GM12878 (cell line): ENCODE data around the gene PROSER3. TPM values are rescaled to one million over a fixed set of nuclear protein-coding genes. Genes with fewer than 3 reads are reported as not detected.

ENCODE experiments used
- ATAC-seq: fragments of 200-7000 bp; cut with Tn5 transposase; 3 replicates; pipeline ENCODE4 v1.9.1; 2020; ENCODE audit warnings: mild to moderate bottlenecking, moderate library complexity
- BruUV-seq: library from RNA; stranded (reverse); fragments of 400-500 nt; replicated peaks from 2 replicates; lab custom pipeline; 2021; lab: Mats Ljungman, UMichigan
- CTCF ChIA-PET: fragments of 300-600 bp; sonication (Branson Sonifier 250); formaldehyde crosslinking; extraction: SDS; loops from one replicate; lab custom pipeline; 2021; ENCODE audit warnings: inconsistent platforms; lab: Yijun Ruan, JAX
- POLR2A ChIA-PET: fragments of 350-600 bp; formaldehyde crosslinking; extraction: SDS; loops from one replicate; lab custom pipeline; 2021; ENCODE audit warnings: inconsistent platforms; lab: Charles Lee
- RAD21 ChIA-PET: fragments of 300-600 bp; sonication (Branson Sonifier 250); formaldehyde crosslinking; loops from one replicate; lab custom pipeline; 2023; ENCODE audit warnings: antibody characterized with exemption; ENCODE audit not compliant: unreplicated experiment; lab: Charles Lee
- SMC1A ChIA-PET: fragments of 300-600 bp; sonication (Branson Sonifier 250); formaldehyde crosslinking; loops from one replicate; lab custom pipeline; 2023; ENCODE audit not compliant: unreplicated experiment, uncharacterized antibody; lab: Charles Lee
- DNase-seq: peaks from one replicate; pipeline ENCODE4 v3.0.0-alpha.2; 2011; ENCODE audit warnings: low read depth, low spot score
- FAIRE-seq: peaks from 3 replicates; lab custom pipeline; 2011; peaks lifted over from hg19 to GRCh38; lab: Jason Lieb, UNC
- H2AFZ ChIP-seq: 2 replicates; pipeline ENCODE4 v1.6.0; 2011; ENCODE audit warnings: low read depth, low read length, control low read depth; ENCODE audit not compliant: control insufficient read depth
- H3K27ac ChIP-seq: 2 replicates; pipeline ENCODE4 v1.5.1; 2011; ENCODE audit warnings: control low read depth; ENCODE audit not compliant: control insufficient read depth, insufficient read depth
- H3K27me3 ChIP-seq, 2 experiments: replicated peaks in 1 of 2; 2 replicates each; pipeline versions ENCODE4 v1.6.0 to v1.6.1; 2011; ENCODE audit warnings: low read length in 1 of 2; ENCODE audit not compliant: control insufficient read depth in 2 of 2, insufficient read depth in 2 of 2
- H3K36me3 ChIP-seq, 2 experiments: 2 replicates each; pipeline ENCODE4 v1.5.1; 2011; ENCODE audit warnings: low read length in 1 of 2; ENCODE audit not compliant: control insufficient read depth in 2 of 2, insufficient read depth in 2 of 2
- H3K4me1 ChIP-seq: 2 replicates; pipeline ENCODE4 v1.6.1; 2011; ENCODE audit warnings: mild to moderate bottlenecking, low read length, moderate library complexity, mixed read lengths; ENCODE audit not compliant: control insufficient read depth, insufficient read depth
- H3K4me2 ChIP-seq: 2 replicates; pipeline ENCODE4 v1.6.0; 2011; ENCODE audit warnings: control low read depth; ENCODE audit not compliant: control insufficient read depth, insufficient read depth
- H3K4me3 ChIP-seq: fragments of 200-600 bp; sonication (generic); 2 replicates; pipeline ENCODE4 v1.5.1; 2016
- H3K79me2 ChIP-seq: 2 replicates; pipeline ENCODE4 v1.6.0; 2011; ENCODE audit warnings: low read length; ENCODE audit not compliant: control insufficient read depth, insufficient read depth
- H3K9ac ChIP-seq: 2 replicates; pipeline ENCODE4 v1.8.0; 2011; ENCODE audit warnings: low read length, control low read depth, mixed read lengths; ENCODE audit not compliant: control insufficient read depth, insufficient read depth
- H3K9me3 ChIP-seq: replicated peaks from 3 replicates; pipeline ENCODE4 v1.5.1; 2011; ENCODE audit warnings: mild to moderate bottlenecking, low read length; ENCODE audit not compliant: control insufficient read depth, insufficient read depth
- H4K20me1 ChIP-seq: 2 replicates; pipeline ENCODE4 v1.6.0; 2011; ENCODE audit not compliant: control insufficient read depth, insufficient read depth
- BRCA1 ChIP-seq: IDR thresholded peaks from 2 replicates; pipeline ENCODE4 v1.6.1; 2011; ENCODE audit warnings: low read depth, low read length, improper control_type of control experiment
- CEBPB ChIP-seq, 2 experiments: fragments of 150-350 bp in 1 of 2; IDR thresholded peaks; 2 replicates each; pipeline ENCODE4 v1.6.1; 2012 to 2014; ENCODE audit warnings: low read depth in 2 of 2, low read length in 2 of 2, borderline replicate concordance in 1 of 2, inconsistent platforms in 1 of 2
- EGR1 ChIP-seq, 2 experiments: IDR thresholded peaks; 1 replicate in 1 of 2; 2 replicates in 1 of 2; pipeline ENCODE4 v1.6.1; 2011 to 2012; ENCODE audit warnings: low read depth in 2 of 2, low read length in 2 of 2, borderline replicate concordance in 1 of 2, mild to moderate bottlenecking in 1 of 2, moderate library complexity in 1 of 2
- IKZF1 ChIP-seq: fragments of 450-650 bp; conservative IDR thresholded peaks from 2 replicates; pipeline ENCODE4 v1.6.1; 2017; ENCODE audit warnings: antibody characterized with exemption, mild to moderate bottlenecking
- POU2F2 ChIP-seq: IDR thresholded peaks from 3 replicates; pipeline ENCODE4 v1.6.1; 2011; ENCODE audit warnings: low read depth, mild to moderate bottlenecking, low read length, borderline replicate concordance
- RB1 ChIP-seq: fragments of 450-650 bp; formaldehyde crosslinking; IDR thresholded peaks from 2 replicates; pipeline ENCODE4 v1.6.1; 2017; ENCODE audit warnings: mild to moderate bottlenecking, borderline replicate concordance
- RELA ChIP-seq: fragments of 450-650 bp; IDR thresholded peaks from 2 replicates; pipeline ENCODE4 v1.8.0; 2014; ENCODE audit warnings: borderline replicate concordance; ENCODE audit not compliant: partially characterized antibody
- SKIL ChIP-seq: fragments of 450-650 bp; IDR thresholded peaks from 2 replicates; pipeline ENCODE4 v1.6.1; 2017; ENCODE audit warnings: mild to moderate bottlenecking, low read depth, inconsistent platforms; ENCODE audit not compliant: poor library complexity, severe bottlenecking
- SMAD1 ChIP-seq: fragments of 450-650 bp; IDR thresholded peaks from 2 replicates; pipeline ENCODE4 v1.6.1; 2018; ENCODE audit warnings: mild to moderate bottlenecking, low read depth; ENCODE audit not compliant: partially characterized antibody
- SREBF2 ChIP-seq: IDR thresholded peaks from 2 replicates; pipeline ENCODE4 v1.6.1; 2012; ENCODE audit warnings: mild to moderate bottlenecking, low read length
- TCF7 ChIP-seq: IDR thresholded peaks from 2 replicates; pipeline ENCODE4 v1.6.1; 2014; ENCODE audit warnings: antibody characterized with exemption, borderline replicate concordance
- WRNIP1 ChIP-seq: IDR thresholded peaks from 2 replicates; pipeline ENCODE4 v1.6.1; 2011; ENCODE audit warnings: low read depth, low read length, improper control_type of control experiment, borderline replicate concordance
- ZNF274 ChIP-seq: IDR thresholded peaks from one replicate; pipeline ENCODE4 v1.8.0; 2011; ENCODE audit not compliant: insufficient read length, insufficient read depth
- WGBS: methylation state at CpG from one replicate; pipeline ENCODE4 v1.1.6; 2016; ENCODE audit warnings: low lambda C conversion rate; ENCODE audit not compliant: insufficient replicate concordance, insufficient coverage; ENCODE audit errors: missing lambda C conversion rate; 5-methylcytosine and 5-hydroxymethylcytosine counted together
- in situ Hi-C: fragments of 300-500 bp; cut with MboI; formaldehyde crosslinking; loops from 9 replicates; pipeline ENCODE4 v1.14.3; 2018; ENCODE audit warnings: mixed read lengths
- intact Hi-C: fragments of 100-400 bp; cut with micrococcal nuclease; formaldehyde crosslinking; loops from one replicate; pipeline ENCODE4 v1.14.2; 2022; ENCODE audit not compliant: unreplicated experiment
- polyA plus RNA-seq, 11 experiments: library from polyadenylated mRNA; depleted of rRNA in 4 of 11; unstranded in 6 of 11; stranded (reverse) in 5 of 11; fragments of >200 nt; fragmentation: Nextera tagmentation in 4 of 11; fragmentation: Illumina TruSeq in 1 of 11; extraction: Ambion mirVana in 4 of 11; extraction: Trizol in 1 of 11; gene quantifications; 1 replicate in 1 of 11; 2 replicates in 10 of 11; pipeline versions ENCODE4 v1.2.1 to v1.2.3, GENCODE V29; 2011 to 2016; ENCODE audit warnings: inconsistent platforms in 2 of 11, missing spikeins in 2 of 11, low read depth in 1 of 11
- total RNA-seq, 4 experiments: library from RNA; depleted of rRNA in 3 of 4; stranded (reverse); fragments of >200 nt in 3 of 4; fragmentation: Illumina TruSeq in 1 of 4; extraction: Trizol in 1 of 4; gene quantifications; 2 replicates each; pipeline versions ENCODE4 v1.2.1 to v1.2.3, GENCODE V29; 2013 to 2021
- TF ChIP-seq, protein P1 (sequence below): IDR thresholded peaks from 2 replicates; pipeline ENCODE4 v1.6.1; 2012; ENCODE audit warnings: low read depth, low read length, improper control_type of control experiment

Gene PROSER3
- total and polyA plus RNA-seq, 10 of the 15 experiments (the other 5 are each of a cell fraction or from before 2014, with no cell fraction given), result 0.85 to 25.1 (median 9.6) TPM

DNA sequence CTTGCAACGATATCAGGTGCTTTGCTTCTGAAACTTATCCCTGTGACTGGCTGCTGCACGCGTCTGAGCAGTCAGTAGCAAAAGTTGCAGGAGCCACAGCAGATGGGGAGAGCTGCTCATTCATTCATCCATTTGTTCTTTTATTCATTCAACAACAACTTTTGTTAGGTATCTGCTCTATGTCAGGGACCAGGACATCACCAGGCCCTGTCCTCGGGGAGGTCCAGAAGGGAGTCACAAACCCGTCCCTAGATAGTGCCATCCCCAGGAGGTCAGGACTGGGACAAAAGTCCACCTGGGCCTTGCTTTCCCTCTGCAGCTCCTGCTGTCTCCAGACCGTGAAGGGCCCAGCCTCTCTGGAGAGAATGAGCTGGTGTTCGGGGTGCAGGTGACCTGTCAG is 20.0 kb downstream of the PROSER3 start:
- Histone ChIP-seq H3K36me3 (no peaks in the 10 kb centered on the region; a peak in 1 of 4 replicates), H3K9me3 (no peaks in the 10 kb centered on the region), H3K9ac (no peak overlapping the region), H3K4me2 (no peak overlapping the region), H3K4me3 (no peak overlapping the region), H4K20me1 (no peaks in the 10 kb centered on the region), H2AFZ (no peak overlapping the region), H3K27ac (no peak overlapping the region), H3K27me3 (no peaks in the 10 kb centered on the region), H3K4me1 (no peaks in the 10 kb centered on the region), H3K79me2 (no peaks in the 10 kb centered on the region)
- no peak for FAIRE-seq
- SMC1A ChIA-PET, result no interaction called here
- intact Hi-C loops (no loop called here), in situ Hi-C loops (no loop called here)
- no peak for ATAC-seq
- POLR2A ChIA-PET, result no interaction called here
- RAD21 ChIA-PET, result interaction anchor here (1.3 kb wide), 1 partner anchor 30 kb away, joined by 3 read pairs; the partner anchor contains the start of gene LIN37
- no peak for DNase-seq
- WGBS, result 67% methylated on average over 7 of the region's 7 CpGs
- no TSS peak for BruUV-seq
- CTCF ChIA-PET, result no interaction called here
- no peak for TF ChIP-seq TCF7
- TF ChIP-seq, protein P1, sequence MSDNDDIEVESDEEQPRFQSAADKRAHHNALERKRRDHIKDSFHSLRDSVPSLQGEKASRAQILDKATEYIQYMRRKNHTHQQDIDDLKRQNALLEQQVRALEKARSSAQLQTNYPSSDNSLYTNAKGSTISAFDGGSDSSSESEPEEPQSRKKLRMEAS, result no peak
- no peak for TF ChIP-seq RB1
- no peak for TF ChIP-seq POU2F2

DNA sequence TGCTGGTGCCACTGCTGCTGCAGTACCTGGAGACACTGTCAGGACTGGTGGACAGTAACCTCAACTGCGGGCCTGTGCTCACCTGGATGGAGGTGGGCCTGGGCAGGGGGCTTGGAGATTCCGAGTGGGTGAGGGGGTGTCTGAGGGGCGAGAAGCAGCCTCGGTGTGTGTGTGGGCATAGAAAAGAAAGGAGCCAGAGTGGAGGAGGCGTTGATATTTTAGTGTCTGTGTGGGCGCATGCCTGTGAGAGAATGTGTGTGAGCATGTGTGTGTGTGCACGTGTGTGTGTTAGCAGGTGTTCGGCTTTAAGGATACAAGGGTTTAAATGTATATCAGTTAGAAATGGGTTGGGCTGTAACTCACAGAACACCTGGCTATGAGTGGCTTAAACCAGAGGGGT is 21.1 kb downstream of the PROSER3 start:
- in situ Hi-C loops, result no loop called here
- no peak overlapping the region for H3K9ac ChIP-seq
- no peaks in the 10 kb centered on the region for H3K79me2 ChIP-seq
- no peak overlapping the region for H3K27ac ChIP-seq
- TF ChIP-seq SREBF2, result no peak
- TF ChIP-seq BRCA1, result no peak
- TF ChIP-seq EGR1 (IDR thresholded peaks at IDR 0.05; ENCODE audit: borderline replicate concordance in 1 of 2, low read depth in 2 of 2, low read length in 2 of 2), result no peak
- TF ChIP-seq IKZF1, result no peak
- no peak for TF ChIP-seq SKIL
- no peak for TF ChIP-seq CEBPB (IDR thresholded peaks at IDR 0.05; ENCODE audit: borderline replicate concordance in 1 of 2, low read depth in 2 of 2, low read length in 2 of 2)
- no peak for TF ChIP-seq ZNF274
- no peak for TF ChIP-seq SMAD1
- no peak for TF ChIP-seq RB1
- no peak for TF ChIP-seq WRNIP1
- TF ChIP-seq RELA, result no peak
- H3K9me3 ChIP-seq, result no peaks in the 10 kb centered on the region
- ATAC-seq (no peak), FAIRE-seq (no peak), DNase-seq (no peak)
- ChIA-PET CTCF (interaction anchor here (1.2 kb wide), 1 partner anchor 85 kb away, joined by 3 read pairs; no protein-coding TSS in a partner anchor), RAD21 (no interaction called here), POLR2A (no interaction called here), SMC1A (no interaction called here)
- H3K27me3 ChIP-seq, result no peaks in the 10 kb centered on the region
- 62% methylated on average over 8 of the region's 8 CpGs for WGBS
- H3K4me1 ChIP-seq, result no peaks in the 10 kb centered on the region
- no TSS peak for BruUV-seq
- no peak overlapping the region for H2AFZ ChIP-seq
- H3K4me3 ChIP-seq, result no peak overlapping the region
- intact Hi-C loops, result no loop called here
- no peak overlapping the region for H3K4me2 ChIP-seq
- no peaks in the 10 kb centered on the region; a peak in 1 of 4 replicates for H3K36me3 ChIP-seq
- H4K20me1 ChIP-seq, result no peaks in the 10 kb centered on the region
